GM12878 (cell line): Measurements from ENCODE around the gene C1orf198. TPM values are rescaled to one million over a fixed set of nuclear protein-coding genes. Genes with fewer than 3 reads are reported as not detected.

Experiments
- ATAC-seq: fragments of 200-7000 bp; cut with Tn5 transposase; 3 replicates; pipeline ENCODE4 v1.9.1; 2020; ENCODE audit warnings: mild to moderate bottlenecking, moderate library complexity
- BruUV-seq: library from RNA; stranded (reverse); fragments of 400-500 nt; replicated peaks from 2 replicates; lab custom pipeline; 2021; lab: Mats Ljungman, UMichigan
- CTCF ChIA-PET: fragments of 300-600 bp; sonication (Branson Sonifier 250); formaldehyde crosslinking; extraction: SDS; loops from one replicate; lab custom pipeline; 2021; ENCODE audit warnings: inconsistent platforms; lab: Yijun Ruan, JAX
- POLR2A ChIA-PET: fragments of 350-600 bp; formaldehyde crosslinking; extraction: SDS; loops from one replicate; lab custom pipeline; 2021; ENCODE audit warnings: inconsistent platforms; lab: Charles Lee
- RAD21 ChIA-PET: fragments of 300-600 bp; sonication (Branson Sonifier 250); formaldehyde crosslinking; loops from one replicate; lab custom pipeline; 2023; ENCODE audit warnings: antibody characterized with exemption; ENCODE audit not compliant: unreplicated experiment; lab: Charles Lee
- SMC1A ChIA-PET: fragments of 300-600 bp; sonication (Branson Sonifier 250); formaldehyde crosslinking; loops from one replicate; lab custom pipeline; 2023; ENCODE audit not compliant: unreplicated experiment, uncharacterized antibody; lab: Charles Lee
- DNase-seq: peaks from one replicate; pipeline ENCODE4 v3.0.0-alpha.2; 2011; ENCODE audit warnings: low read depth, low spot score
- FAIRE-seq: peaks from 3 replicates; lab custom pipeline; 2011; peaks lifted over from hg19 to GRCh38; lab: Jason Lieb, UNC
- H2AFZ ChIP-seq: 2 replicates; pipeline ENCODE4 v1.6.0; 2011; ENCODE audit warnings: low read depth, low read length, control low read depth; ENCODE audit not compliant: control insufficient read depth
- H3K27ac ChIP-seq: 2 replicates; pipeline ENCODE4 v1.5.1; 2011; ENCODE audit warnings: control low read depth; ENCODE audit not compliant: control insufficient read depth, insufficient read depth
- H3K27me3 ChIP-seq, 2 experiments: replicated peaks in 1 of 2; 2 replicates each; pipeline versions ENCODE4 v1.6.0 to v1.6.1; 2011; ENCODE audit warnings: low read length in 1 of 2; ENCODE audit not compliant: control insufficient read depth in 2 of 2, insufficient read depth in 2 of 2
- H3K36me3 ChIP-seq, 2 experiments: 2 replicates each; pipeline ENCODE4 v1.5.1; 2011; ENCODE audit warnings: low read length in 1 of 2; ENCODE audit not compliant: control insufficient read depth in 2 of 2, insufficient read depth in 2 of 2
- H3K4me1 ChIP-seq: 2 replicates; pipeline ENCODE4 v1.6.1; 2011; ENCODE audit warnings: mild to moderate bottlenecking, low read length, moderate library complexity, mixed read lengths; ENCODE audit not compliant: control insufficient read depth, insufficient read depth
- H3K4me2 ChIP-seq: 2 replicates; pipeline ENCODE4 v1.6.0; 2011; ENCODE audit warnings: control low read depth; ENCODE audit not compliant: control insufficient read depth, insufficient read depth
- H3K4me3 ChIP-seq: fragments of 200-600 bp; sonication (generic); 2 replicates; pipeline ENCODE4 v1.5.1; 2016
- H3K79me2 ChIP-seq: 2 replicates; pipeline ENCODE4 v1.6.0; 2011; ENCODE audit warnings: low read length; ENCODE audit not compliant: control insufficient read depth, insufficient read depth
- H3K9ac ChIP-seq: 2 replicates; pipeline ENCODE4 v1.8.0; 2011; ENCODE audit warnings: low read length, control low read depth, mixed read lengths; ENCODE audit not compliant: control insufficient read depth, insufficient read depth
- H3K9me3 ChIP-seq: replicated peaks from 3 replicates; pipeline ENCODE4 v1.5.1; 2011; ENCODE audit warnings: mild to moderate bottlenecking, low read length; ENCODE audit not compliant: control insufficient read depth, insufficient read depth
- H4K20me1 ChIP-seq: 2 replicates; pipeline ENCODE4 v1.6.0; 2011; ENCODE audit not compliant: control insufficient read depth, insufficient read depth
- CUX1 ChIP-seq: IDR thresholded peaks from 2 replicates; pipeline ENCODE4 v1.6.1; 2012; ENCODE audit warnings: improper control_type of control experiment, low read depth, low read length; ENCODE audit not compliant: insufficient replicate concordance
- EZH2 ChIP-seq: IDR thresholded peaks from 2 replicates; pipeline ENCODE4 v1.6.1; 2012; ENCODE audit warnings: low read depth, mild to moderate bottlenecking, control low read depth, inconsistent platforms, low read length, borderline replicate concordance; ENCODE audit not compliant: control insufficient read depth
- HDAC2 ChIP-seq: fragments of 200-600 bp; sonication (generic); IDR thresholded peaks from 2 replicates; pipeline ENCODE4 v1.6.1; 2017
- HSF1 ChIP-seq: fragments of 150-350 bp; IDR thresholded peaks from 2 replicates; pipeline ENCODE4 v1.6.1; 2014; ENCODE audit warnings: mild to moderate bottlenecking, low read depth, low read length
- IRF3 ChIP-seq: fragments of 450-650 bp; IDR thresholded peaks from 2 replicates; pipeline ENCODE4 v1.6.1; 2014; ENCODE audit warnings: mild to moderate bottlenecking
- LARP7 ChIP-seq: fragments of 450-650 bp; IDR thresholded peaks from 2 replicates; pipeline ENCODE4 v1.6.1; 2017; ENCODE audit warnings: mild to moderate bottlenecking
- PBX3 ChIP-seq: IDR thresholded peaks from 2 replicates; pipeline ENCODE4 v1.6.1; 2011; ENCODE audit warnings: mild to moderate bottlenecking, low read depth, low read length, moderate library complexity; ENCODE audit not compliant: insufficient replicate concordance
- RFX5 ChIP-seq: IDR thresholded peaks from 2 replicates; pipeline ENCODE4 v1.6.1; 2011; ENCODE audit warnings: low read depth, low read length, improper control_type of control experiment
- SPI1 ChIP-seq: IDR thresholded peaks from 2 replicates; pipeline ENCODE4 v1.6.1; 2011; ENCODE audit warnings: low read depth, mild to moderate bottlenecking, low read length, moderate library complexity, borderline replicate concordance; ENCODE audit not compliant: insufficient read depth
- ZNF217 ChIP-seq: fragments of 450-650 bp; IDR thresholded peaks from 2 replicates; pipeline ENCODE4 v1.6.1; 2017; ENCODE audit warnings: antibody characterized with exemption, mild to moderate bottlenecking
- ZNF592 ChIP-seq: fragments of 450-650 bp; IDR thresholded peaks from 2 replicates; pipeline ENCODE4 v1.6.1; 2017; ENCODE audit warnings: mild to moderate bottlenecking, moderate library complexity
- WGBS: methylation state at CpG from one replicate; pipeline ENCODE4 v1.1.6; 2016; ENCODE audit warnings: low lambda C conversion rate; ENCODE audit not compliant: insufficient replicate concordance, insufficient coverage; ENCODE audit errors: missing lambda C conversion rate; 5-methylcytosine and 5-hydroxymethylcytosine counted together
- in situ Hi-C: fragments of 300-500 bp; cut with MboI; formaldehyde crosslinking; loops from 9 replicates; pipeline ENCODE4 v1.14.3; 2018; ENCODE audit warnings: mixed read lengths
- intact Hi-C: fragments of 100-400 bp; cut with micrococcal nuclease; formaldehyde crosslinking; loops from one replicate; pipeline ENCODE4 v1.14.2; 2022; ENCODE audit not compliant: unreplicated experiment
- polyA plus RNA-seq, 11 experiments: library from polyadenylated mRNA; depleted of rRNA in 4 of 11; unstranded in 6 of 11; stranded (reverse) in 5 of 11; fragments of >200 nt; fragmentation: Nextera tagmentation in 4 of 11; fragmentation: Illumina TruSeq in 1 of 11; extraction: Ambion mirVana in 4 of 11; extraction: Trizol in 1 of 11; gene quantifications; 1 replicate in 1 of 11; 2 replicates in 10 of 11; pipeline versions ENCODE4 v1.2.1 to v1.2.3, GENCODE V29; 2011 to 2016; ENCODE audit warnings: inconsistent platforms in 2 of 11, missing spikeins in 2 of 11, low read depth in 1 of 11
- total RNA-seq, 4 experiments: library from RNA; depleted of rRNA in 3 of 4; stranded (reverse); fragments of >200 nt in 3 of 4; fragmentation: Illumina TruSeq in 1 of 4; extraction: Trizol in 1 of 4; gene quantifications; 2 replicates each; pipeline versions ENCODE4 v1.2.1 to v1.2.3, GENCODE V29; 2013 to 2021

Gene C1orf198
- total and polyA plus RNA-seq, 10 of the 15 experiments (the other 5 are each of a cell fraction or from before 2014, with no cell fraction given), result 0.16 to 2.8 (median 1.1) TPM

GRCh38 chr1:230825761-230826160 is 42.6 kb downstream of the C1orf198 start:
- POLR2A ChIA-PET, result no interaction called here
- Histone ChIP-seq H2AFZ (no peak overlapping the region), H3K27ac (no peak overlapping the region), H4K20me1 (no peaks in the 10 kb centered on the region), H3K9me3 (no peaks in the 10 kb centered on the region), H3K79me2 (no peaks in the 10 kb centered on the region), H3K9ac (no peak overlapping the region), H3K4me1 (no peaks in the 10 kb centered on the region), H3K4me2 (no peak overlapping the region), H3K27me3 (peaks cover 0 to 2% of the 10 kb centered on the region in 2 experiments; a peak in 2 of 4 replicates), H3K4me3 (no peak overlapping the region), H3K36me3 (no peaks in the 10 kb centered on the region)
- intact Hi-C loops (no loop called here), in situ Hi-C loops (no loop called here)
- ATAC-seq, result no peak
- RAD21 ChIA-PET, result no interaction called here
- DNase-seq, result no peak
- CTCF ChIA-PET, result no interaction called here
- SMC1A ChIA-PET, result no interaction called here
- BruUV-seq, result no TSS peak
- 33% methylated on average over 3 of the region's 3 CpGs for WGBS
- FAIRE-seq, result no peak
- TF ChIP-seq SPI1 (no peak), HSF1 (no peak), CUX1 (no peak), IRF3 (no peak), ZNF217 (no peak), HDAC2 (no peak), RFX5 (no peak), EZH2 (no peak), PBX3 (no peak), ZNF592 (no peak), LARP7 (no peak)
